GM10847 (cell line): ENCODE results near the gene DYSF.

Experiments
- POLR2A ChIP-seq: IDR thresholded peaks from 2 replicates; pipeline ENCODE4 v1.6.1; 2011; ENCODE audit not compliant: insufficient read length; ENCODE audit errors: extremely low read depth

DYSF gene

DNA sequence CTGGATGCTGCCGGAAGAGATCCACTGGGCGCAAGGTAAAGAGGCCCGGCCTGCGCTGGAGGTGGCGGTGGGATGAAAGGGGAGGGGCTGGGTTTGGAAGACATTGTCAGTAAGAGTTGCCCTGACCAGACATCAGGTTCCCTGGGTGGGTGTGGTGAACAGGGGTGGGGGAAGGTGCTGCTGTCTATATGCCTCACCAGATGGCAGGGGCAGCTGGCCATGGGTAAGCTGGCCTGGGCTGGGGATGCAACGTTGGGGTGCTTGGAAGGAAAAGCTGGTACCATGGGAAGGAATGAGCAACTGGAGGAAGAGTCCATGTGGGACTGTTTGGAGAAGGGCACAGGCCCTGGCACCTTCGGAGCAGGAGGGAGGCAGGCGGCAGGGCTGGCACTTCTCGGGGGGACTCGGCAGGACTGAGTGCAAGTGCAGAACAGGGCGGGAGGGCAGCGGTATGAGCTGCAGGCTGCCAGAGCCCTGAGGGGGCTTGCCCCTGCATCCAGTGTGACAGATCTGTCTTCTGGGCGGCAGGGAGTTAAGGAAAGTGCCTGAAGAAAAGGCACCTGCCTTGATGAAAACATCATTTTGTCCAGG, 146.4 kb downstream of the DYSF start:
- TF ChIP-seq POLR2A: no peak

DNA sequence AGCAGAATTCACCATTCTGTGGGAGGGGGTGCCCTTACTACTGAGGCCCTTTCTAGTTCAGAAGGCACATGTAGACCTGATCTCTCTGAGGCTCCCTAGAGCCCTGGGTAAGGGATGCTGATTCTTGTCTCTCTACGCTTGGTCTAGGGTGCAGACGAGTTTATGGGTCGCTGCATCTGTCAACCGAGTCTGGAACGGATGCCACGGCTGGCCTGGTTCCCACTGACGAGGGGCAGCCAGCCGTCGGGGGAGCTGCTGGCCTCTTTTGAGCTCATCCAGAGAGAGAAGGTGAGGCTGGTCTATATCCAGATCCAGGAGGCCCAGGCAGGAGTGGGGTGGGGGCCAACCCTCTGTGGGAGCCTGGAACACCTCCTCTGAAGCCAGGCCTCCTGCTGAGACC, 147.2 kb downstream of the DYSF start:
- TF ChIP-seq POLR2A: no peak

DNA sequence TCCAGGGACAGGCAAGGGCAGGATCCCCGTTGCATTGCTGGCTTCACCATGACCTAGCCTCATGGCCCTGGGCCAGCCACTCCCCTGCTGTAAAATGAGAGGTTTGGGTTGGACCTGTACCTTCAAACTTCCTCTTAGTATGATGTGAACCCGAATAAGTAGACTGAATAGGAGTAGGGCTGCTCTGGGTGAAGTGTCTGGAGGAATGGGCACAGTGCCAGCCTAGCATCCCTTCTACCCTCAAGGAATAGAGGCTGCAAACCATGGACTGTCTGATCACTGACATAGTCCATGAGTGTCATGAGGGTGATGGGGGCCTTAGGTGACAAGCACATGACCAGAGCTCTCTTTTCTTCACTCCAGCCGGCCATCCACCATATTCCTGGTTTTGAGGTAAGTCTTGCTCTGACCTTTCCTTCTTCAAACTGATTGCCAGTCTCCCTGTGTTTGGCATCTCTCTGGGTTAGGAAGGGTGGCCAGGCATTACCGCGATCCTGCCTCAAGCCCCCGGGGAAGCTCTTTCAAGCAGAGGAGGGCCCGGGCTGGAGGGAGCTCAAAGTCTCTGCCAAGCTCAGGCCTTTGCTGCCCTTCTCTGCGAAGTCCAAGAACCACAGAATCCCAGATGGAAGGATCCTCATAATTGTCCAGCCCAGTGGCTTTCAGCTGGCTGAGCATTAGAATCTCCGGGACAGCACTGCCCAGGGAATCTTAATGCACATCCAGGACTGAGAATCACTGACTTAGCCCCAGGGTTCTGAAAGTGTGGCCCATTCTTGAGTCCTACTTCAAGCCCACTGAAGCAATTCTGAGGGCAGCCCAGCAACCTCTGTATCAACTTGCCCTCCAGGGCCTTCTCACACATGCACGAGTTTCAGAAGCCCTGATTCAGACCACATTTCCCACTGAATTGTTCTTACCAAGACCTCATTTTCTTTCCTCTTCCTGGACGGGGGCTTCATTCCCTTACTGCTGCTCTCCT, 148.1 kb downstream of the DYSF start:
- TF ChIP-seq POLR2A: no peak

DNA sequence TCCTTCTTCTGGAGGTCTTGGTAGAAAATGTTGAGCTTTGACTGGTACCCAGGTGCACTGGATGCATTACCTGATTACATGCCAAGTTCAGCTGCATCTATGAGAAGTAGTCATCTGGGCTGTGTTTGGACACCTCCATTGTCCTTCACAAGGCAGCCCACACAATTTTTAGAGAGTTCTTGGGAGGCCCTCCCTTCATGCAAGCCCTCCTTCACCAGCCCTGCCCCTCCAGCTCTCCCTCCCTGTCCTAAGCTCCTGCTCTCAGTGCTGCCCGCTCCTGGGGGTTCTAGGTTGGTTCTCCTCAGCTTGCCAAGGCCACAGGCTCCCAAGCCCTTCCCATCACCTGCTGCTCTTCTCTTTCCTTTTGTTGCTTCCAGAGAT, 148.7 kb downstream of the DYSF start:
- TF ChIP-seq POLR2A: no peak

DNA sequence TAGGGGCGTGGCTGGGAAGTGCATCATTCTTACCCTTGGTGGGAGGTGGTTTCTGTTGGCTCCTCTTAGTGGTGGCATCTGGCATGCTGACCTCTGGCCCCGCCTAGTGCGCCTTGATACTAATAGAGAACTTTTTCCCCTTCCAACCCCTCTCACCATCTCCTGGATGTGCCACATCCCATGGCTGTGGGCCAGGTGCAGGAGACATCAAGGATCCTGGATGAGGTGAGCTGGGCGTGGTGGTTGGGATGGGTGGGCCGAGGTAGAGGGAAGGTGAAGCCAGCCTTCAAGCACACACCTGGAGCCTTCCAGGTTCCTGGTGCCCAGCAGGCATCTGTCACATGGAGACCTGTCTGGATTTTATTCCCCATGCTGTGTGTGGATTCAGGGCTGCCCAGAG, 149.2 kb downstream of the DYSF start:
- TF ChIP-seq POLR2A: no peak

DNA sequence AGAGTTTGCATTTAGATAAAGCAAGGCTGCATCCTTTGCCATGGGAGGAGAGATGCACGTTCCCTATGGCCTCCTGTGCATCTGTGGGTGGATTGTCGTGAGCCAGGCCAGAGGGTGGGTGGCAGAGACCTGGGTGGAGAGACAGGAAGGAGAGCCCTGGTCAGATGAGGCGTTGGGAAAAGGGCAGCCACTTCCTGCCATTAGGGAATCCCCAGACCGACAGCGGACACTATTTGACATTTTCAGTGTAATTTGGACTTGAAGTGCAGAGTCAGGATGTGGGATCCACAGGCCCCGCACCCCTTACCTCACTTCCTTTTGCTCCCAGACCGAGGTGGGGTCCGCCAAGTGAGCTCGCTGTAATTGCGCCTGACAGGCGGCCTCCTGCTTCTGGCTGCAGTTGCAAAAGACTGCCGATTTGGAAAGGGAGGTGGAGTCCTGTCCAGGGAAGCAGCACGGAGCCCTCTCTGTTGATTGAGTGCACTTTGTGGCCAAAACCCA, 150.0 kb downstream of the DYSF start:
- TF ChIP-seq POLR2A: no peak

DNA sequence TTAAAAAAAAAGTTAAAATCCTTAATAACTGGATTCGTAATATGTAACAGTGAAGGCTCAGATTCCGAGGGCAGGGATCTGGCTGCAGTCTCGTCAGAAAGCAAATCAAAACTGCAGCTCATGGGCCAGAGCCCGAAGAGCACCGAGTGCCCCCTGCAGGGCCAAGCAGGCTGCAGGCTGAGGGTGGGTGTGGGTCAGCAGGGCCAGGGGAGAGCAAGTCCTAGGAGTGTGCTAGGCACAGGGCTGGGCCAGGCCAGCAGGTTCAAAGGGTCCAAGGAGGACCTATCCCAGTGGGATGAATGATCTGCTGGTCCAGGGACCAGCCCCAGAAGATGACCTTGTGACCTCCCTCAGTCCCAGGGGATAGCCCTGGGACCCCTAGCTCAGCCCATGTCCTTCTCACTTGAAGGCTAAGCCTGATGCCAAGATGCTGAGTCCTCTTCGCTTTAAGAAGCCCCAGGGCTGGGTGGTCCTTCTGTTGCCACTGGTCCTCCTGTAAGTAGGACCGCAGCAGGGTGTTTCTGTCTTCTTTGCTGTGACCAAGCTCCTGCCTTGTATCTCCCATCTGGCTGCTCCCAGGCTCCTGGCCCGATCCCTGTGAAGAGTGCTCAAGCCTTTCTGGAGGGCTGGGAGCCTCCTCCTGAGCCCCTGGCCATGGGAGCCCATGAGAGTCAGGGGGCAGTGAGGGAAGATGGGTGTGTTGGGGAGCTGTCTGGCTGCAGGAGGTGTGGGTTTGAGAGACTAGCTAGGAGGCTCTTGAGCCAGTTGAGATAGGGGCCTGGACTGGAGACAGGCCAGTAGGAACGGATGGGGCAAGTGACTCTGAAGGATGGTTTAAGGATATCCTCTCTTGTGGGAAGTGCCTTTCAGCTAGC, 150.7 kb downstream of the DYSF start:
- TF ChIP-seq POLR2A: no peak

DNA sequence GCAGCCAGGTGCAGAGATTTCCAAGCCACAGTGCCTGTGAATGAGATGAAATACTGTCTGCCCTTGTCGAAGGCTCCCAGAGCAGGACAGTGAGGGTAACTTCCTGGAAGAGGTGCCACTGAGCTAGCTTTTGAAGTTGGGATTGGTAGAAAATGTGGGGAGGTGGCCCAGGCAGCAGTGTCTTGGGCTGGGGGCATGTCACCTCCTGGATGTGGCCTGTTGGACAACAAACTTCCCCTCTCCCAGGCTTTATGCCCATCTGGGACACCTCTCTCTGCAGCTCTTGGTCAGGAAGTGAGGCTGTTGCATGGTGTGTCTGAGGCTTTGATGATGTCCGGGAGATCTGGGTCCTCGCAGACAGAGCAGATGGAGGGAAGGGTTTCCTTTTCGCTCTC, 151.4 kb downstream of the DYSF start:
- TF ChIP-seq POLR2A: no peak

DNA sequence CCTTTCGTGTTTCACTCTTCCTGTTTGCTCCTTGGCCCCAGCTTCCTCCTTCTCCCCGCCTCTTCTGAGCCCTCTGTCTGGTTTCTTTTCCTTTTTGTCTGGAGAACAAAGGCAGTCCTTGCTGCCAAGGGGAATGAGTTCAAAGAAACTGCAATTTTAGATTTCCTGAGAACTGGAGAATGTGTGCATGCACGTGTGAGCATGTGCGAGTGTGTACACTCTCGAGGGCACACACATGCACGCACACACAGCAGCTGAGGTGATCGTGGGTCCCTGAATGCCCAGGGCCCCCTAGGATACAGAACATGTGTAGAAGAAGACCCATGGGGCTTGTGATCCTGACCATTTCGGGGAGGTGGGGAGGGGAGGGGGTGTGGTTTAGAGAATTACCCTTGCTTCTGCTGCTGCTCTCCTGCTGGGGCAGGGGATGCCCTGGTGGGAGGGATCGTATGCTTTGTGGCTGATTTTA, 151.8 kb downstream of the DYSF start:
- no peak for TF ChIP-seq POLR2A

DNA sequence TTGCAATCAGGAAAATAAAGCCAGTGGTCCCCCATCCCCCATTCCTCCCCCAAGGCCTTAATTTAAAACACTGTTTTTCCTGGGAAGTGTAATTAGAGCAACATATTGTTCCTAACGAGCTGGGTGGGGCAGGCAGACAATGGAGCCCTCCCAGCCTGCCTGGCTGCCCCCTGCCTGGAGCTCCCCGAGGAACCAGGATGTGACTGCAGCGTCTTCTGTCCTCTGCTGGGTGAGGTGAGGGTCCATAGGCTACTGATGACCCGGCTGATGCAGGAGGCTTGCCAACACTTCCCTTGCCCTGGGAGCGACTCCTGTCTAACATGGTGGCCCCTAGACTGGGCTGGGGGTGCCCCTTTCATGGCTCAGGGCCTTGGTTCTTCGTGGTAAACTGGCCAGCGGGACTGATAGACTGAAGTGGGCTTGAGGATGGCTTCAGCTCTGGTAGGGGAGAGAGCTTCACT, 152.4 kb downstream of the DYSF start:
- no peak for TF ChIP-seq POLR2A

DNA sequence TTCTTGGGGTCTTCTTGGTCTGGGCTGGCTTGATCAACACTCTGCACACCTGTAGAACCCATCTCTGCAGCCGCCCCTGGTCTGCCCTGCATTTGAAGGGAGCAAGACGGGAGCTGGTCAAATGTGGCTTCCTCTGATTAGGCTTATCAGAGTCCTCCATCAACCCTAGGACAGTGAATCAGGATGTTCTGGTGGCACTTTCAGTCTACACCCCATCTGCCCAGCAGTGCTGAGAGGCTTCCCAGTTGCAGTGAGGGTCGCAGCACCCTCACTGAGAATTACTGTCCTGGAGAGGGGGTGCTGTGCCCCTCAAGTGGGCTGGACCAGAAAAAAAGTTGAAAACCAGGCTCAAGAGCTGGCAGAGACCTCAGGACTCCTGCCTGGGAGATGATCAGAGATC, 152.9 kb downstream of the DYSF start:
- no peak for TF ChIP-seq POLR2A

DNA sequence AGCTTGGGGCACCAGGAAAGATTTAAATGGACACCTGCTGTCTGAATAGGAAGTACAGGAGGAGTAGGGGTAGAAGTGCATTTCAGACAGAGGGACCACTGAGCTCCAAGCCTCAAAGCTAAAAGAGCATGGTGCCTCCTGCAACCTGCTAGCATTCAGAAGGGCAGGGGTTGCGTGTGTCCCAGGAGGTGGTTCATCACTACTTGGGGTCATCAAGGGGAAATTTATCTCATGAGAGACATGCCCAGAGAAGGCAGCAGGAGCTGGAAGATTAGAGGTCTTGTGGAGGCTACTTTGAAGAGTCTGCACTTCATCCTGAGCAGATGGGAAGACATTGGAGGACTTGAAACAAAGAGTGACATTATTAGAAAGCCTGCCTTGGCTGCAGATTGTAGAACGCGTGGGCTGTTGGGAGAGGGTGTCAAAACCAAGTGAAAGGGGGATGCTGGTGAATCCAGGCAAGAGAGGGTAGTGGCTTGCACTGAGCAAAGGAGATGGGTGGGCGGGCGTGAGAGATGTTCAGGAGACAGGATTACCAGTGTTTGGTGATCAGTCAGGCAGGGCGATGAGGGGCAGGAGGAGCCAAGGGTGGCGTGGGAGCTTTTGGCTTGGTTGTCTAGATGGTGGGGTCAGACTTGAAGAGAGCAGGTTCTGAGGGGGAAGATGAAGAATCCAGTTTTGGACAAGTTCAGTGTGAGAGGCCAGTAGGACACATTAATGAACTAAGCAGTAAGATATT, 154.0 kb downstream of the DYSF start:
- no peak for TF ChIP-seq POLR2A

DNA sequence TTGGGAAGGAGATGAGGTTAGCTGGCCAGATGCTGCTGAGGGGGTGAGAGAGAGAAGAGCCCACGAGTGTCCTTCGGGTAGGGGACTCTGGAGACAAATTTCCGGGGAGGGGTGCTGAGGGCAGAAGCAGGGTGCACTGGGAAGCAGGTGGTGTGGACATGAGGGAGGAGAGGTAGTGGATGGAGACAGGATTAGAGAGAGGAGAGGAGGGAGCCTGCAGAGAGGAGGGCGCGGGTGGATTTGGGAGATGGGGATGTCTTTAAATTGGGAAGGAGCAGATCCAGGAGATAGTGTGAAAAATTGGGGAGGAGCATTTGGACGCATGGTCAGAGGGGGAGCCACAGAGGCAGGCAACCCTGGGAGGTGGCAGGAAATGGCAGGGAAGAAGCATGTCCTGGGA, 154.7 kb downstream of the DYSF start:
- TF ChIP-seq POLR2A: no peak

DNA sequence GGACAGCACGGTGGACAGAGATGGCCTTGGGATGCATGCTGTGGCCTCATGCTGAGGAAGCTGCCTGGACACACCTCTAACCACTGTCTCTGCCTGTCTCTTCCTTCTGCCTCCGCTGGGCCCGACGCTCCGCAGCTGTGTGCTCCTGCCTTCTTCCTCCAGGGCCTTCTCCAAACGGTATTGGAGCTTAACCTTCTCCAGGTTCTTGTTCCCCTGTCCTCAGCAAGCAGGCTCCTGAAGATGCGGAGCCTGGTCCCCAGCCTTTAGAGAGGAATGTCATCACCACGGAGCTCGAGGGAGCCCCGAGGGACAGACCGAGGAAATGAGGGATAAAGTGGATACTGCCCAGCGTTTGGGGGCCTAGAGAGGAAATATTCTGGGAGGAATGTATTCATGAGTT, 155.1 kb downstream of the DYSF start:
- TF ChIP-seq POLR2A: no peak

DNA sequence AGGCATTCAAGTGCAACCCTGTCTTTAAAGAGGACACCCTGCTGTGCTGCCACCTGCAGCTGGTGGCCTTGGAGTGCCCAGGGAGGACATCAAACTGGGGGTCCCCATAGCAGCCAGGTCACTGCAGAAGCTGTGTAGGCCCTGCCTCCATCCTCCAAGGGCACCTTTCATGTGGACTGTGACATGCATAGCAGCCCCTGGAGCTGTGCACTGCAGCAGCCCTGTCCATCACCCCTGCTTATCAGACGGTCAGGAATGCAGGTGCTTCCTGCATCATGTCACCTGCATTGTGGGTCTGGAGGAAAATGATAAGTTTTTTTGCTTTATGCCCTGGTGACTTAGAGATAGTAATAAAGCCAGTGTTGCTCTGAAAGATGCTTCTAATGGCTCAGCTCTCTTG, 155.7 kb downstream of the DYSF start:
- no peak for TF ChIP-seq POLR2A

DNA sequence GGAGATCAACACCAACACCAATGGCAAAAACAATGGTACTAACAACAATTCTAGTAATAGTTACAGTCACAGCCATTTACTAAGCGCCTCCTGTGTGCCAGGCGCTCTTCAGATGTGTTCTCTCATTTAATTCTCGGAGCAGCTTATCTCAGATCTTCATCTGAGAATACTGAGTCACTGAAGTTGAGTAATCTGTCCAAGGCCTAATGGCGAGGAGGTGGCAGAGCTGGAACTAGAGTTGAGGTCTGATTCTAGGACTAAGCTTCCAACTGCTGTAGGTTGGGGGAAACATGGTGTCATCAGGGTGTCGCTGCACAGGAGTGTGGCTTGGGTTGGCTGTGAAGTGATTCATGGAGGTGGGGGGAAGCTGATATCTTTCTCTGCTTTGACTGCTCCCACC, 156.1 kb downstream of the DYSF start:
- no peak for TF ChIP-seq POLR2A
